SK-N-SH treated with all-trans-retinoic acid at 6 μM for 48 hours (cell line): ENCODE data around the gene ABCC1.

Experiments used
- ATAC-seq: fragments of 200-7000 bp; cut with Tn5 transposase; 3 replicates; pipeline ENCODE4 v1.9.1; 2020; ENCODE audit warnings: mild to moderate bottlenecking, moderate library complexity
- ARNTL ChIP-seq: fragments of 450-650 bp; formaldehyde crosslinking; IDR thresholded peaks from 2 replicates; pipeline ENCODE4 v1.5.0; 2020; ENCODE audit warnings: low read depth, mild to moderate bottlenecking, moderate library complexity, borderline replicate concordance
- BACH2 ChIP-seq: fragments of 250-450 bp; sonication (Bioruptor Pico); IDR thresholded peaks from 2 replicates; pipeline ENCODE4 v1.9.0; 2021; ENCODE audit warnings: mild to moderate bottlenecking, borderline replicate concordance
- CREB5 ChIP-seq: fragments of 250-450 bp; sonication (Bioruptor Pico); IDR thresholded peaks from 2 replicates; pipeline ENCODE4 v1.5.1; 2020; ENCODE audit warnings: low read depth, mild to moderate bottlenecking, moderate library complexity
- CSDC2 ChIP-seq: fragments of 250-450 bp; sonication (Bioruptor Pico); IDR thresholded peaks from 2 replicates; pipeline ENCODE4 v1.5.0; 2020; ENCODE audit warnings: mild to moderate bottlenecking, moderate library complexity
- CSRNP3 ChIP-seq: fragments of 250-450 bp; sonication (Bioruptor Pico); IDR thresholded peaks from 2 replicates; pipeline ENCODE4 v1.5.1; 2021; ENCODE audit warnings: mild to moderate bottlenecking, moderate library complexity
- ESRRG ChIP-seq: fragments of 250-450 bp; sonication (Bioruptor Pico); IDR thresholded peaks from 2 replicates; pipeline ENCODE4 v1.6.1; 2021; ENCODE audit warnings: mild to moderate bottlenecking
- GLIS3 ChIP-seq: fragments of 250-450 bp; sonication (Bioruptor Pico); IDR thresholded peaks from 2 replicates; pipeline ENCODE4 v1.5.0; 2020; ENCODE audit warnings: mild to moderate bottlenecking, moderate library complexity
- ISL1 ChIP-seq: fragments of 250-450 bp; sonication (Bioruptor Pico); IDR thresholded peaks from 2 replicates; pipeline ENCODE4 v2.1.2; 2022; ENCODE audit warnings: mild to moderate bottlenecking, moderate library complexity
- OSR1 ChIP-seq: fragments of 250-450 bp; sonication (Bioruptor Pico); IDR thresholded peaks from 2 replicates; pipeline ENCODE4 v1.8.0; 2022; ENCODE audit warnings: moderate library complexity, mild to moderate bottlenecking, inconsistent platforms
- PATZ1 ChIP-seq: fragments of 250-450 bp; sonication (Bioruptor Pico); IDR thresholded peaks from 2 replicates; pipeline ENCODE4 v1.8.0; 2020; ENCODE audit warnings: mild to moderate bottlenecking, moderate library complexity, borderline replicate concordance
- PPARA ChIP-seq: fragments of 250-450 bp; sonication (Bioruptor Pico); IDR thresholded peaks from 2 replicates; pipeline ENCODE4 v1.5.0; 2020; ENCODE audit warnings: mild to moderate bottlenecking, borderline replicate concordance
- RARB ChIP-seq: fragments of 250-450 bp; sonication (Bioruptor Pico); IDR thresholded peaks from 2 replicates; pipeline ENCODE4 v1.8.0; 2021; ENCODE audit warnings: mild to moderate bottlenecking, moderate library complexity
- SNAI2 ChIP-seq: fragments of 250-450 bp; sonication (Bioruptor Pico); IDR thresholded peaks from 2 replicates; pipeline ENCODE4 v1.5.0; 2020; ENCODE audit warnings: mild to moderate bottlenecking, moderate library complexity
- TCF4 ChIP-seq: fragments of 250-450 bp; sonication (Bioruptor Pico); IDR thresholded peaks from 2 replicates; pipeline ENCODE4 v1.8.0; 2021; ENCODE audit warnings: mild to moderate bottlenecking, moderate library complexity, borderline replicate concordance
- TOX ChIP-seq: fragments of 250-450 bp; sonication (Bioruptor Pico); IDR thresholded peaks from 2 replicates; pipeline ENCODE4 v1.8.0; 2021; ENCODE audit warnings: mild to moderate bottlenecking, moderate library complexity, borderline replicate concordance
- TSHZ2 ChIP-seq: fragments of 250-450 bp; sonication (Bioruptor Pico); IDR thresholded peaks from 2 replicates; pipeline ENCODE4 v1.5.0; 2020; ENCODE audit warnings: mild to moderate bottlenecking, moderate library complexity
- ZC3H10 ChIP-seq: fragments of 250-450 bp; sonication (Bioruptor Pico); IDR thresholded peaks from 2 replicates; pipeline ENCODE4 v1.5.1; 2021; ENCODE audit warnings: mild to moderate bottlenecking, moderate library complexity
- ZFP3 ChIP-seq: fragments of 250-450 bp; sonication (Bioruptor Pico); IDR thresholded peaks from 2 replicates; pipeline ENCODE4 v1.5.0; 2020; ENCODE audit warnings: mild to moderate bottlenecking, moderate library complexity
- ZFP30 ChIP-seq: fragments of 450-650 bp; formaldehyde crosslinking; IDR thresholded peaks from 2 replicates; pipeline ENCODE4 v1.5.0; 2022; ENCODE audit warnings: mild to moderate bottlenecking, moderate library complexity
- ZNF565 ChIP-seq: fragments of 450-650 bp; formaldehyde crosslinking; conservative IDR thresholded peaks from 2 replicates; pipeline ENCODE4 v1.5.0; 2020; ENCODE audit warnings: low read depth, mild to moderate bottlenecking, moderate library complexity
- ZNF70 ChIP-seq: fragments of 450-650 bp; formaldehyde crosslinking; IDR thresholded peaks from 2 replicates; pipeline ENCODE4 v1.5.0; 2020; ENCODE audit warnings: mild to moderate bottlenecking, moderate library complexity
- ZNF8 ChIP-seq: fragments of 450-650 bp; formaldehyde crosslinking; IDR thresholded peaks from 2 replicates; pipeline ENCODE4 v1.5.0; 2020; ENCODE audit warnings: mild to moderate bottlenecking, moderate library complexity

Gene ABCC1

GRCh38 chr16:15988268-15989013 lies 39.0 kb downstream of the ABCC1 start:
- ATAC-seq = peak; percentile 31
- no peak for TF ChIP-seq RARB
- no peak for TF ChIP-seq ZNF70 (CRISPR knock-in tag)
- no peak for TF ChIP-seq CSRNP3 (CRISPR knock-in tag)
- TF ChIP-seq ZFP30 = no peak
- TF ChIP-seq CREB5 (CRISPR knock-in tag) = no peak
- no peak for TF ChIP-seq BACH2 (CRISPR knock-in tag)
- no peak for TF ChIP-seq PATZ1 (CRISPR knock-in tag)
- no peak for TF ChIP-seq TSHZ2 (CRISPR knock-in tag)
- TF ChIP-seq ISL1 (CRISPR knock-in tag) = no peak
- no peak for TF ChIP-seq TOX (CRISPR knock-in tag)
- no peak for TF ChIP-seq ZC3H10 (CRISPR knock-in tag)
- TF ChIP-seq ESRRG (CRISPR knock-in tag) = no peak
- no peak for TF ChIP-seq ARNTL
- no peak for TF ChIP-seq TCF4 (CRISPR knock-in tag)
- no peak for TF ChIP-seq PPARA (CRISPR knock-in tag)
- TF ChIP-seq, all 23 proteins: peak for 0

GRCh38 chr16:15990902-15991301 lies 41.5 kb downstream of the ABCC1 start:
- no peak for ATAC-seq
- TF ChIP-seq PPARA (CRISPR knock-in tag) (no peak), ZFP3 (CRISPR knock-in tag) (no peak), SNAI2 (CRISPR knock-in tag) (no peak), ZNF565 (CRISPR knock-in tag) (no peak), RARB (no peak)

- TF ChIP-seq ZFP3 (CRISPR knock-in tag) (no peak), ISL1 (CRISPR knock-in tag) (no peak), CSRNP3 (CRISPR knock-in tag) (no peak), ZNF70 (CRISPR knock-in tag) (no peak), TOX (CRISPR knock-in tag) (no peak), CREB5 (CRISPR knock-in tag) (no peak), SNAI2 (CRISPR knock-in tag) (no peak), ZC3H10 (CRISPR knock-in tag) (no peak), ZNF565 (CRISPR knock-in tag) (no peak), PPARA (CRISPR knock-in tag) (no peak), RARB (no peak), ARNTL (no peak), GLIS3 (no peak), OSR1 (no peak), ZNF8 (CRISPR knock-in tag) (no peak), ZFP30 (no peak), PATZ1 (CRISPR knock-in tag) (no peak), CSDC2 (CRISPR knock-in tag) (no peak)
- no peak for ATAC-seq
Observed at GRCh38 chr16:15993128-15993527, 43.7 kb downstream of the ABCC1 start.
